HL-60 (cell line): ENCODE results near the gene GCNT4.

Source experiments
- DNase-seq, 2 experiments: peaks; one replicate each; pipeline ENCODE4 v3.0.0-alpha.2; 2010 to 2020; ENCODE audit warnings: low read depth in 1 of 2, low spot score in 1 of 2
- H3K27ac ChIP-seq: fragments of 250-450 bp; sonication (Bioruptor Pico); replicated peaks from 2 replicates; pipeline ENCODE4 v1.5.1; 2020; ENCODE audit warnings: mild to moderate bottlenecking, moderate library complexity
- H3K27me3 ChIP-seq: fragments of 250-450 bp; sonication (Bioruptor Pico); 2 replicates; pipeline ENCODE4 v1.5.1; 2021; ENCODE audit warnings: mild to moderate bottlenecking, moderate library complexity; ENCODE audit not compliant: insufficient read depth, poor library complexity, severe bottlenecking
- H3K4me3 ChIP-seq: replicated peaks from 2 replicates; pipeline ENCODE4 v1.5.1; 2011; ENCODE audit warnings: mild to moderate bottlenecking, control low read depth, low read length; ENCODE audit not compliant: insufficient read depth
- GABPA ChIP-seq: IDR thresholded peaks from 2 replicates; pipeline ENCODE4 v1.6.1; 2012; ENCODE audit warnings: low read depth
- POLR2AphosphoS5 ChIP-seq: IDR thresholded peaks from 2 replicates; pipeline ENCODE4 v1.6.1; 2012; ENCODE audit warnings: low read depth
- SPI1 ChIP-seq: IDR thresholded peaks from 2 replicates; pipeline ENCODE4 v1.6.1; 2012; ENCODE audit warnings: low read depth, mild to moderate bottlenecking, borderline replicate concordance
- TF ChIP-seq, protein P1 (sequence below): IDR thresholded peaks from one replicate; pipeline ENCODE4 v1.5.1; 2011; ENCODE audit warnings: low read length, control low read depth, inconsistent platforms; ENCODE audit not compliant: insufficient read depth
- TF ChIP-seq, protein P2 (sequence below): IDR thresholded peaks from 2 replicates; pipeline ENCODE4 v1.6.1; 2012; ENCODE audit warnings: low read depth; ENCODE audit not compliant: insufficient replicate concordance

Gene GCNT4

DNA sequence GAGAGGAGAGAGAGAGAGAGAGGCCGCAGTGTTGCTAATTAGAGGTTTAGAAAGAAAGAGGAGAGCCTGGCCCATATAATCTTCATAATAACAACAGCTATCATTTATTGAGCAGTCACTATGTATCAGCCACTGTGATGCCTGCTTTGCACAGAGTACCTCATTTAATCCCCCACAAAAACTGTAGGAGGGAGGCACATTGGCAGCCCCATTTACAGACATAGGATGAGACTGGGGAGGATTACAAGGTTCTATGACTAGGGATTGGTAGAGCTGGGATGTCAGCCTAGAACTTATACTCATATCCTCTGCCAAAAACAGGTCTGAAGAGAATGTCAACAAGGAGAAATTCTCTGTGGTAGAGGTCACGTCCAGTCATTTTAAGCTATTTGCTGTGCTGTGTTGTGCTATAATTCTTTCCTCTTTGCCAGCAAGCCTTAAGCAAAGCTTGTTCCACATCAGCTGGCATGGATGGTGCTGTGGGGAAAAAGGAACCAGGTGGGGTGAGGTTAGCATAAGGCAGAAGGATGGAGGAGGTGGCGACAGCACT, 6.7 kb upstream of the GCNT4 start:
- no peak for DNase-seq

DNA sequence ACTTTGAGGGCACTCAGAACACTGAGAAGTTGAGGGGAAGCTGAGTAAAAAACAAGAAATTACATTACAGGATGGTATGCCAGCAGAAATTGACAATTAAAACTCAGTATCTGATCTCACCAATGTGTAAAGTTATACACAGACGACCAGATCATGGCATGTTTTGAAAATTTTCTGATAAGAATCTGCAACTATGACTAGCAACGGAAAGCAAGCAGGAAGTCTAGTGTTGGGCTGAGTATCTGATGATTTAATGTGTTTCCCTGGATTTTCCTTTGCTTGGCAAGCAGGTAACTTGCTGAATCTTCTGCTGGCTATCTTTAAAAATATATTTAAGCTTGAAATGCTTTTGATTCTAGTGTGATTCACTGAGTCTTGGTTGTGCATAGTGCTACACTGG, 5.2 kb upstream of the GCNT4 start:
- no peak for DNase-seq
- Histone ChIP-seq H3K27me3 (peaks cover 5% of the 10 kb centered on the region), H3K27ac (no peak overlapping the region), H3K4me3 (no peak overlapping the region)
- TF ChIP-seq, protein P1, sequence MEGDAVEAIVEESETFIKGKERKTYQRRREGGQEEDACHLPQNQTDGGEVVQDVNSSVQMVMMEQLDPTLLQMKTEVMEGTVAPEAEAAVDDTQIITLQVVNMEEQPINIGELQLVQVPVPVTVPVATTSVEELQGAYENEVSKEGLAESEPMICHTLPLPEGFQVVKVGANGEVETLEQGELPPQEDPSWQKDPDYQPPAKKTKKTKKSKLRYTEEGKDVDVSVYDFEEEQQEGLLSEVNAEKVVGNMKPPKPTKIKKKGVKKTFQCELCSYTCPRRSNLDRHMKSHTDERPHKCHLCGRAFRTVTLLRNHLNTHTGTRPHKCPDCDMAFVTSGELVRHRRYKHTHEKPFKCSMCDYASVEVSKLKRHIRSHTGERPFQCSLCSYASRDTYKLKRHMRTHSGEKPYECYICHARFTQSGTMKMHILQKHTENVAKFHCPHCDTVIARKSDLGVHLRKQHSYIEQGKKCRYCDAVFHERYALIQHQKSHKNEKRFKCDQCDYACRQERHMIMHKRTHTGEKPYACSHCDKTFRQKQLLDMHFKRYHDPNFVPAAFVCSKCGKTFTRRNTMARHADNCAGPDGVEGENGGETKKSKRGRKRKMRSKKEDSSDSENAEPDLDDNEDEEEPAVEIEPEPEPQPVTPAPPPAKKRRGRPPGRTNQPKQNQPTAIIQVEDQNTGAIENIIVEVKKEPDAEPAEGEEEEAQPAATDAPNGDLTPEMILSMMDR: no peak
- TF ChIP-seq SPI1: no peak
- TF ChIP-seq POLR2AphosphoS5: no peak
- TF ChIP-seq, protein P2, sequence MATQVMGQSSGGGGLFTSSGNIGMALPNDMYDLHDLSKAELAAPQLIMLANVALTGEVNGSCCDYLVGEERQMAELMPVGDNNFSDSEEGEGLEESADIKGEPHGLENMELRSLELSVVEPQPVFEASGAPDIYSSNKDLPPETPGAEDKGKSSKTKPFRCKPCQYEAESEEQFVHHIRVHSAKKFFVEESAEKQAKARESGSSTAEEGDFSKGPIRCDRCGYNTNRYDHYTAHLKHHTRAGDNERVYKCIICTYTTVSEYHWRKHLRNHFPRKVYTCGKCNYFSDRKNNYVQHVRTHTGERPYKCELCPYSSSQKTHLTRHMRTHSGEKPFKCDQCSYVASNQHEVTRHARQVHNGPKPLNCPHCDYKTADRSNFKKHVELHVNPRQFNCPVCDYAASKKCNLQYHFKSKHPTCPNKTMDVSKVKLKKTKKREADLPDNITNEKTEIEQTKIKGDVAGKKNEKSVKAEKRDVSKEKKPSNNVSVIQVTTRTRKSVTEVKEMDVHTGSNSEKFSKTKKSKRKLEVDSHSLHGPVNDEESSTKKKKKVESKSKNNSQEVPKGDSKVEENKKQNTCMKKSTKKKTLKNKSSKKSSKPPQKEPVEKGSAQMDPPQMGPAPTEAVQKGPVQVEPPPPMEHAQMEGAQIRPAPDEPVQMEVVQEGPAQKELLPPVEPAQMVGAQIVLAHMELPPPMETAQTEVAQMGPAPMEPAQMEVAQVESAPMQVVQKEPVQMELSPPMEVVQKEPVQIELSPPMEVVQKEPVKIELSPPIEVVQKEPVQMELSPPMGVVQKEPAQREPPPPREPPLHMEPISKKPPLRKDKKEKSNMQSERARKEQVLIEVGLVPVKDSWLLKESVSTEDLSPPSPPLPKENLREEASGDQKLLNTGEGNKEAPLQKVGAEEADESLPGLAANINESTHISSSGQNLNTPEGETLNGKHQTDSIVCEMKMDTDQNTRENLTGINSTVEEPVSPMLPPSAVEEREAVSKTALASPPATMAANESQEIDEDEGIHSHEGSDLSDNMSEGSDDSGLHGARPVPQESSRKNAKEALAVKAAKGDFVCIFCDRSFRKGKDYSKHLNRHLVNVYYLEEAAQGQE: no peak
- TF ChIP-seq GABPA: no peak

More for the DNA sequence above, 6.7 kb upstream of the GCNT4 start:
- TF ChIP-seq GABPA: no peak
- TF ChIP-seq POLR2AphosphoS5: no peak
- TF ChIP-seq, protein P2: no peak
- no peak for TF ChIP-seq SPI1
- TF ChIP-seq, protein P1: no peak
- peaks cover 5% of the 10 kb centered on the region for H3K27me3 ChIP-seq
- H3K27ac ChIP-seq: no peak overlapping the region
- H3K4me3 ChIP-seq: no peak overlapping the region

DNA sequence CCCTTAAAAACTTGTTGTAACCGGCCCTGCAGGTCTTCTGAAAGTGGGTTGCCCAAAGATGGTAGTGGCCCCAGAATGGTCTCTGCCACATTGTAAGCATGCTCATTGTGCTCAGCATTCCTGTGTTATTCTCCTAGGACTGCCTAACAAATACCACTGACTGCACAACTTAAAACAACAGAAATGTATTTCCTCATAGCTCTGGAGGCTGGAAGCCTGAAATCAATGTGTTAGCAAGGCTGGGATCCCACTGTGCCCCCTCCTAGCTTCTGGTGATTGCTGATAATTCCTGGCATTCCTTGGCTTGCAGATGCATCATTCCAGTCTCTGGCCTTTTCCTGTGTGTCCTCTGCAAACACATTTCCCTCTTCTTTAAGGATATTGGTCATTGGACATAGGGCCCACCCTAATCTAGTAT, 3.4 kb upstream of the GCNT4 start:
- H3K4me3 ChIP-seq: no peak overlapping the region
- TF ChIP-seq, protein P1: no peak
- no peak for TF ChIP-seq SPI1
- no peak for TF ChIP-seq GABPA
- TF ChIP-seq, protein P2: no peak
- TF ChIP-seq POLR2AphosphoS5: no peak
- DNase-seq: no peak
- no peak overlapping the region for H3K27ac ChIP-seq
- H3K27me3 ChIP-seq: peaks cover 10% of the 10 kb centered on the region
